LHCN-M2 (cell line): ENCODE measurements around the gene ZNF674. TPM values are rescaled to one million over a fixed set of nuclear protein-coding genes. Genes with fewer than 3 reads are reported as not detected.
"Not testable (repeated sequence)": the region's sequence is repeated elsewhere in the genome, so short reads cannot be mapped to it uniquely, and the experiment has no call there.

Experiments
- DNase-seq: peaks from one replicate; pipeline ENCODE4 v3.0.0-alpha.2; 2012; ENCODE audit warnings: low read depth
- total RNA-seq: library from RNA; depleted of rRNA; stranded (reverse); fragments of >200 nt; gene quantifications from 2 replicates; pipeline ENCODE4 v1.2.3, GENCODE V29; 2014; rRNA removed

ZNF674 gene
- total RNA-seq, 1 experiment from 2014 or later: 2.2 TPM

DNA sequence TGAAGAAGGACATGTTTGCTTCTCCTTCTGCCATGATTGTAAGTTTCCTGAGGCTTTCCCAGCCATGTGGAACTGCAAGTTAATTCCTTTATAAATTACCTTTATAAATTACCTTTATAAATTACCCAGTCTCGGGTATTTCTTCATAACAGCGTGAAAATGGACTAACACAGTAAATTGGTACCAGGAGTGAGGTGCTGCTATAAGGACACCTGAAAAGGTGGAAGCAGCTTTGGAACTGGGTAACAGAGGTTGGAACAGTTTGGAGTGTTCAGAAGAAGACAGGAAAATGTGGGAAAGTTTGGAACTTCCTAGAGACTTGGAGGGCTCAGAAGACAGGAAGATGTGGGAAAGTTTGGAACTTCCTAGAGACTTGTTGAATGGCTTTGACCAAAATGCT is 66.6 kb downstream of the ZNF674 start:
- DNase-seq: not testable (repeated sequence)

GRCh38 chrX:46477435-46477834 is 67.8 kb downstream of the ZNF674 start:
- DNase-seq: no peak

- DNase-seq: no peak
Observed at GRCh38 chrX:46465203-46465602, 80.0 kb downstream of the ZNF674 start.

GRCh38 chrX:46463682-46464081 is 81.5 kb downstream of the ZNF674 start:
- DNase-seq: no peak

- DNase-seq: no peak
Observed at GRCh38 chrX:46461660-46462191, 83.5 kb downstream of the ZNF674 start.

DNA sequence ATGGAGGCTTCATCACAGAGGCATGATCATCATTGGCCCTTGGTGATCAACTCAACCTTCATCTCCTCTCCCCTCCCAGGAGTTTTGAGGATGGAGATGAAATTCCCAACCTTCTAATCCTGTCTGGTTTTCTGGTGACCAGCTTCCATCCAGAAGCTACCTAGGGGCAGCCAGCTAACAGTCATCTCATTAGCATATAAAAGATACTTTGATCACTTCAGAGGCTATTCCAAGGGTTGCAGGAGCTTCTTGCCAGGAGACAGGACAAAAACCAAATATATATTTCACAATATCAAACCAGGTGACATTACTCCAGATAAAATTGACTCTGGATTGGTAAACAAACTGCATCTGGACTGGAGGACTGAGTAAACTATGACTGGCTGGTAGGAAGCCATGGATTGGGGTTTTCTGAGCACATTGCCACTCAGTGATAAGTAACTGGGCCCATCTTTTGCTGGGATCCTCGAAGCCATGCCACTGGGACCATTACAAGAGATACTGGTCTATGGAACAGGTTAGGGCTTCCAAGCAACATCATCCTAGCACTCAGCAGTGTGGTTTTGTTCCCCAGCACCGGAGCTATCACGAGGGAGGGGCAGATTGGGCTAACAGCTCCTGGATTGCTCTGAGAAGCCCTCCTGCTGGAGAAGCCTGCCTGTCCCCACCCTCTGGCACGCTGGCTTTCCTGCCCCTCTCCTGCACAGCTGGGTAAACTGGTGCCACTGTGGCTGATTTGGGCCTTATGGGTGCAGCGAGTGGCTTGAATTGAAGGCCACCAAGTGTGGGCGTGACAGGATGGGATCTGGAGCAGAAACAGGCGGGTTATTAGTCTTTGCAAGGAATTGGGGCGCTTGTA is 84.2 kb downstream of the ZNF674 start:
- DNase-seq: not testable (repeated sequence)

- no peak for DNase-seq
Observed at GRCh38 chrX:46459603-46460002, 85.6 kb downstream of the ZNF674 start.

DNA sequence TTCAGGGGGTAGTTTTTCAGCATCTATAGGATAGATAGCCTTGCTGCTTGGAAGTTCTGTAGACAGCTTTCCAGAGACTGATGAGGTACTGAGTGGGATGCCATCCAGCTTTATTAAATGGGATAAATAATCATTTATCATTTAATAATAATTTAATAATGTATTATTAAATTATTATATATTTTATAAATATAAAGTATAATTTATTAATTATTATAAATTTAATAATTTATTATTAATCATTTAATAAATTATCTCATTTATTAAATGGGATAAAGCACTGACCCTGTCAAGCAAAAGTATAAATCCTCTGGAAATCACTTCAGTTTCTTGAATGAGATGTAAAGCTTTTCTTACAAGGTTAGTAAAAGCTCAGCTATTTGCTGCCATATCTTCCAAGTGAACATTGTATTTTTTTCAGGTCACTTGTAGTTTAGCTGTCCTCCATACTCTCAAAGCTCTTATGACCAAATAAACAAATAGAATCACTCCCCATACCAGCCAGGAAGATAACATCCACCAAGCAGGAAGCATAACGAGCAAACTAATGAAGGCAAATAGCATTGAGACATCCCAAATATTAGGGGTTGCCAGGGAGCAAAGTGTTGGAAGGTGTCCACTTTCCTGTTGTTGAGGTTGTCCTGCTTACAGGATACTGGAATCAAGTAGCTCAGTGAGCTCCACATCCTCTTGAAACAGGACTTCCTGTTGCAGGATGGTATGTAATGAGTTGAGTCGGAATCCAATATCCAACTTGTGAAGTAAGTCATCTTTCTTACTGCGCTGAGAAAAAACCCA is 88.9 kb downstream of the ZNF674 start:
- DNase-seq: no peak

Other genes with a start within 250 kb of the ZNF674 start
- gene CHST7, start 28.3 kb upstream of the ZNF674 start, total RNA-seq: 8.8 and 11.2 TPM in 2 replicates
- 12.9 and 14.0 TPM in 2 replicates for gene SLC9A7, start 213.7 kb upstream of the ZNF674 start, total RNA-seq